Epithelial cell of esophagus (primary cell): ENCODE results near the gene VASP.

Source experiments
- DNase-seq: peaks from one replicate; pipeline ENCODE4 v3.0.0; 2010; ENCODE audit warnings: low read depth
- H3K4me3 ChIP-seq: 2 replicates; pipeline ENCODE4 v1.5.1; 2011; ENCODE audit warnings: mild to moderate bottlenecking, low read length, control low read depth
- CTCF ChIP-seq: IDR thresholded peaks from 2 replicates; pipeline ENCODE4 v1.5.1; 2011; ENCODE audit warnings: low read depth, mild to moderate bottlenecking, low read length, control low read depth, inconsistent platforms; ENCODE audit not compliant: insufficient read depth; ENCODE audit errors: missing control alignments

The VASP gene

DNA sequence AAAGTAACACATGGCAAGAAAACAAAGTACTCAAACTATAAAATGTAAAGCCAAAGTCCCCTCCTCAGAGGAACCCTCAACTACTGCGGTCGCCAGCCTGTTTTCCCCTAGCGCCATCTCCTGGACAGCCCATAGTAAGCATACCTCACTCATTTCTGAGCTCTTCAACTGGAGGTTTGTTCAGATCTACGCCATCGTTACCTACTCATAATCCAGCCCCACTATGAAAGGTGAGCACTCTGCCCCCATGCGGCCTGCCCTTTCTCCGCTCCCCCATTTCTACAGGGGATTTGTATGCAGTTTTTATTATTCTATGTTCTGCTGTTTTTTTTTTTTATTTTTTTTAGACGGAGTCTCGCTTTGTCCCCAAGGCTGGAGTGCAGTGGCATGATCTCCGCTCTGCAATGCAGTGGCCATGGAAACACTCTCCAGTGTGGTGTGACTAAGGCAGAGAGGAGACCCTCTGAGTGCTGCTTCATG is 51.2 kb downstream of the VASP start:
- DNase-seq: peak; percentile 82
- no peak overlapping the region for H3K4me3 ChIP-seq
- TF ChIP-seq CTCF: peak; percentile 88

DNA sequence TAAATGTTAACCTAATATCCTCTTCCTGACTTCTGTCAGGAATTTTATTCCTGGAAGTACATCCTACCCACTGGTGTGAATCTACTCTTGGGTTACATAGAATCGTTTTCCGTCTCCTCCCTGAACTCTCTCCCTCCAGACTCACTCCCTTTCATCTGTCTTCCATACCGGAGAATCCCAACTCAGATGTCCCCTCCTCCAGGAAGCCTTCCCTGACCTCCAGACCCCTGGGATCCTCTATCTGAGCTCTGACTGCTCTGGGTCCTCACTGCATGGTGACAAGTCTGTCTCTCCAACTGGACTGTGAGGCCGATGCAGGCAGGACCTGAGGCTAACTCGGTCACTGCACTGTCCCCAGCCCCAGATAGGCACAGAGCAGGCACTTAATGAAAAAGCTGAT is 52.8 kb downstream of the VASP start:
- no peak for DNase-seq
- H3K4me3 ChIP-seq: no peak overlapping the region
- TF ChIP-seq CTCF: no peak

- TF ChIP-seq CTCF: no peak
- no peak for DNase-seq
- no peak overlapping the region for H3K4me3 ChIP-seq
Measured at GRCh38 chr19:45560686-45561085, 53.4 kb downstream of the VASP start.

- no peak for DNase-seq
- no peak for TF ChIP-seq CTCF
Measured at GRCh38 chr19:45564131-45564780, 57.0 kb downstream of the VASP start.

GRCh38 chr19:45567609-45568008 is 60.3 kb downstream of the VASP start:
- H3K4me3 ChIP-seq: no peak overlapping the region
- no peak for DNase-seq
- no peak for TF ChIP-seq CTCF

More at GRCh38 chr19:45564131-45564780, 57.0 kb downstream of the VASP start:
- H3K4me3 ChIP-seq: no peak overlapping the region

DNA sequence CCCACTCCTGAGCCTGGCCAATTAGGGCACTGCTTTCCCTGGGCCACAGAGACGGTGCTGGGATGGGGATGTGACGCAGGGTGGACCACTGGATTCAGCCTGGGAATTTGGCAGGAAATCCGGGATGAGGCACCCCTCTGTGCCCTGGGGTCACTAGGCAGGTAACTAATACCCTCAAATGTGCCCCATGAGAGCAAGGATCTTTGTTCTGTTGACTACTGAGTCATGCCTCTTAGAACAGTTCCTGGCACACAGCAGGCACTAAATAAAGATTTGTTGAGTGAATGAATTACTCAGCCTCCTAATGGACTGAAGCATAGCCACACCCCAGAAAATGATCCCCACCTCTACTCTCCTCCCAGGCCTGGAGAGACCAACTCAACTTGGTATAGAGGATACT is 61.5 kb downstream of the VASP start:
- H3K4me3 ChIP-seq: no peak overlapping the region
- TF ChIP-seq CTCF: no peak
- peak; percentile 94 for DNase-seq
